GM12891 (cell line): Measurements from ENCODE around the gene MDM2.

ENCODE experiments used
- PAX5 ChIP-seq: IDR thresholded peaks from 2 replicates; pipeline ENCODE4 v1.6.1; 2011; ENCODE audit warnings: low read length, moderate library complexity, mild to moderate bottlenecking; ENCODE audit not compliant: insufficient read depth, severe bottlenecking
- POLR2A ChIP-seq: IDR thresholded peaks from 2 replicates; pipeline ENCODE4 v1.6.1; 2011; ENCODE audit warnings: low read depth, low read length, control low read depth
- POLR2AphosphoS5 ChIP-seq: IDR thresholded peaks from 2 replicates; pipeline ENCODE4 v1.6.1; 2011; ENCODE audit warnings: low read depth, low read length, control low read depth
- POU2F2 ChIP-seq: IDR thresholded peaks from 2 replicates; pipeline ENCODE4 v1.6.1; 2011; ENCODE audit warnings: low read depth, mild to moderate bottlenecking, control low read depth, low read length, moderate library complexity
- SPI1 ChIP-seq: IDR thresholded peaks from 2 replicates; pipeline ENCODE4 v1.6.1; 2011; ENCODE audit warnings: low read depth, low read length, control low read depth
- TAF1 ChIP-seq: IDR thresholded peaks from 2 replicates; pipeline ENCODE4 v1.6.1; 2011; ENCODE audit warnings: low read depth, low read length, control low read depth

DNA sequence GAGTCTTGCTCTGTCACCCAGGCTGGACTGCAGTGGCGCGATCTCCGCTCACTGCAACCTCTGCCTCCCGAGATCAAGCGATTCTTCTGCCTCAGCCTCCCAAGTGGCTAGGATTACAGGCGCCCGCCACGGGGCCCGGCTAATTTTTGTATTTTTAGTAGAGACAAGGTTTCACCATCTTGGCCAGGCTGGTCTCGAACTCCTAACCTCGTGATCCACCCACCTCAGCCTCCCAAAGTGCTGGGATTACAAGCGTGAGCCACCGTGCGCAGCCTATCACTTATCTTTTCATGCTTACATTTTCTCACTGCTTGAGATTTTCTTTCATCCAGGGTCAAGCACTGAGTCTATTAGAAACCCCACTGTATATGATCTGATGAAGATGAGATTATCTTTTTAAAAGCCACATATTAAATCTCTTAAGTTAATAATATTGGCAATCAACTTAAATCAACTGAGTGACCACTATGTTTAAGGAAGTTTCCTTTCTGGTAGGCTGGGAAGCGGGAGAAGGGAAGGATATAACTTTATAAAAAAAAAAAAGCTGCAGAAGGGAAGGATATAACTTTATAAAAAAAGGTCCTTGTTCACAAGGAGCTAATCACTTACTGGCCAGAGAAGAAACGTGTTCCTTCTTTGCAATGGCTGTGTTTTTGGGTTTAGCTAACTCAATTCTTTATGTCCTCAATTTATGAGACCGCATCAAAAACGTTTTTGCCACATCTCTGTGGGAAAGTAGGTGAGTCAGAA, 1.3 kb upstream of the MDM2 start:
- TF ChIP-seq POLR2A (no peak), TAF1 (no peak), POLR2AphosphoS5 (no peak), SPI1 (no peak), POU2F2 (no peak), PAX5 (no peak)
